HG03159 (cell line): ENCODE results near the gene CLHC1.
A peak's percentile ranks its signal among the peaks of the same experiment; 100 is the strongest.
"Not testable (repeated sequence)": the region's sequence is repeated elsewhere in the genome, so short reads cannot be mapped to it uniquely, and the experiment has no call there.

Source experiments
- ATAC-seq: cut with Tn5 transposase; IDR thresholded peaks from one replicate; pipeline ENCODE4 v1.9.1; 2021; ENCODE audit warnings: mild to moderate bottlenecking, moderate library complexity; ENCODE audit not compliant: unreplicated experiment

The CLHC1 gene

DNA sequence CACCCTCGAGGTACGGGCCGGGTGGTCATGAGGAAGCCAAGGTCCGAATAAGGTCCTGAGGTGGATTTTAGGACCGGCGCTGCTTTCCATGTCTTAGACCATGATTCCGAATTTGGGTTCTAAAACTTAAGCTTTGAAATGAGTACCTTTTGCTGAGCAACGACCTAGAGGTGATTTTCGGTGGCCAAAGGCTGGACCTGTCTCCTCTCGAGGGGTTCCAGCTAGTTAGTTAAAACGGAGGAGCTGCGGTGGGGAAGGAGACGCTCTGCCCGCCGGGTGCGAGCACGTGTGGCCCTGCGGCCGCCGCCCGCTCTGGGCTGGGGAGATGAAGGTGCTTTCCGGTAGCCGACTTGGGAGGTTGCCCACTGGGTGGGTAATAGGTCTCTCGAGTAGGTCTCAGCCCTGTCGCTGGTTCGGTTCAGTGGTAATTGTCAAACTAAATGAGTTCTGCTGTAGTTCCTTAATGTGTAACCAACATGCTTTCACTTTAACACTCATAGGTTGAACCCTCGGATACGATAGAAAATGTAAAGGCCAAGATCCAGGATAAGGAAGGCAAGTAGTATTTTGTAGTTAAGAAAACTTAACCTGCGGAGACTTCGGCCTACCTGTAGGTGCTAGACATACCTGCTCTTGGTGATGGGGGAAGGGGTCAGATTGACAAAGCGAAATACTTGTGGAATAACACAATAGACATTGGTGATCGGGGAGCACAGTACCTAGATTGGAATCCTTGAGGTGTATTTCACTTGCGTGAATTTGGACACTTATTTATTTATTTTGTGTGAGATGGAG, 967 bp upstream of the CLHC1 start:
- ATAC-seq: peak; percentile 37

- ATAC-seq: no peak
Observed at GRCh38 chr2:55231546-55232083, 478 bp downstream of the CLHC1 start.

GRCh38 chr2:55230551-55230950, 1.5 kb downstream of the CLHC1 start:
- ATAC-seq: no peak

DNA sequence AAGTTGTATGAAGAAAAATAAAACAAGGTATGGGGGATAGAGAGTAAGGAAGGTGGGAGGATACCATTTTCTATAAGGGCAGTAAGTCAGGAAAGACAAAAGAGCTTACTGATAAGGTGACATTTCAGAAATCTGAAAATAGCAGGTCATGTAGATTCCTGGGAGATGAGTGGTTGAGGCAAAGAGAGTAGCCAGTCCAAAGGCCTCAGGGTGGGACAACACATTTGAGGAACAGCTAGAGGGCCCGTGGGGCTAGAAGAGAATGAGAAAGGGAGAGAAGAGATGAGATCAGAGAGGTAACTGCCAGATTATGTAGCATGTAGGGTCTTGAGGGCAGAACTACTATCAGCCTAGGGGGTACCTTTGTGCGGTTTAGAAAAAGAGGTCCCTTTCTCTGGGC, 2.9 kb downstream of the CLHC1 start:
- ATAC-seq: no peak

DNA sequence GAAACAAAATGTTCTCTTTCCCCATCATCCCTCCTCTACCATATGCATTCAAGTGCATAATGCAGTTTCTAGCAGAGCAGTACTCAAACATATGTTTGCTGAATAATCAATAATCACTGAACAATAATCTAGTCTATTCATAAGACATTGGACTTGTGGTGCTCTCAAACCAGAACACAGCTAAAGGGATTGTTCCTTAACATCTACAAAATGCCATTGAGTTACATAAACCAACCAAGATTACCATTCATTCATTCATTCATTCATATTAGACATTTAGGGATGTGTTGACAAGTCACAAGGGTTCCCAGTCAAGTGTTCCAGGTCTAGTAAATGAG, 3.9 kb downstream of the CLHC1 start:
- ATAC-seq: no peak

DNA sequence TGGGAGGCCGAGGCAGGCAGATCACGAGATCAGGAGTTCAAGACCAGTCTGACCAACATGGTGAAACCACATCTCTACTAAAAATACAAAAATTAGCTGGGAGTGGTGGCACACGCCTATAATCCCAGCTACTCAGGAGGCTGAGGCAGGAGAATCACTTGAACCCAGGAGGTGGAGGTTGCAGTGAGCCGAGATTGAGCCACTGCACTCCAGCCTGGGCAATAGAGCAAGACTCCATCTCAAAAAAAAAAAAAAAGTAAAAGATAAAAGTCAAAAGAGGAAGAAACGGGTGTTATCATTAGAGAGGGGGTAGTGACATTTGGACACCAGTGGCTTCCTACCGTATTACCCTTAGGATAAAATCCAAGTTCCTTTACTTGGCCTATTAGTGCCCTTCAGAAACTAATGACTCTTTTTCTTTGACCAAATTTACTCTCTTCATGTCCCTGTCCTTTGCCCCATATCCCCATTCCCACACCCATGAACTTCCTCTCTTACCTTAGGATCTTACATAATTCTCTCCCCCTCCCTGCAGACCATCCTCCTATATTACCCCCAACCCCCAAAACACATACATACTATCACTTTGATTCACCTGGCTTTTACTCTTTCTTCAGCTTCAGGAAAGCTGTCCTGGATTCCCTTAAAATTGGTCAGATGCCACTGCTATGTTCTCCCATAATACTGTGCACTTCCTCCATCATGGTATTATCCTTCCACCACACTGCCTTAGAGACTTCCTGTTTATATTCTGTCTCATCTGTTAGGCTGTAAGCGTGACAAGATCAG, 4.5 kb downstream of the CLHC1 start:
- not testable (repeated sequence) for ATAC-seq

- no peak for ATAC-seq
Observed at GRCh38 chr2:55225481-55226020, 6.5 kb downstream of the CLHC1 start.

DNA sequence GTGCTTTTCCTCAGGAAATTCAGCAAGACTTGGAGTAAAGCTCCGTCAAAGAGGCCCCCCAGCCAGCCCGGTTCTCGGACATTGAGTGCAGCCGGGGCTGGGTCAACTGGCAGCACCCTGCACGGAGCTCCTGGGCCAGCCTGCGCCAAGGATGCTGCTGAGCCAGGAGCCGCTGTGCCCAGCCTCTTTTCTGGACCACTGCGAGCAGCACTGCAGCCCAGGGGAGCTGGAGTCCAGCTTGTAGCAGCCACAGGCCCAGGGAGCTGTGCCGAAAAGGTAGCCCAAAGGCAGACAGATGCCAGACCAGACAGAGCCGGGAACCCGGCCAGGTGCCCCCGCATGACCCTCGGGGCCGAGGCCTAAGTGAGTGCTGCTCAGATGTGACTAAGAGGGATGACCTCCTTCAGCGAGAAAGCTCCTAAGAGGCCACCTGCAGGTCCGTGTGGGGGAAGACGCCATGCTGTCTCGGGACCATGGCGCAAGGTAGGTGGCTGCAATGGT, 7.3 kb downstream of the CLHC1 start:
- no peak for ATAC-seq

GRCh38 chr2:55223958-55224760, 7.9 kb downstream of the CLHC1 start:
- ATAC-seq: no peak

GRCh38 chr2:55213822-55214221, 18.3 kb downstream of the CLHC1 start:
- ATAC-seq: no peak

DNA sequence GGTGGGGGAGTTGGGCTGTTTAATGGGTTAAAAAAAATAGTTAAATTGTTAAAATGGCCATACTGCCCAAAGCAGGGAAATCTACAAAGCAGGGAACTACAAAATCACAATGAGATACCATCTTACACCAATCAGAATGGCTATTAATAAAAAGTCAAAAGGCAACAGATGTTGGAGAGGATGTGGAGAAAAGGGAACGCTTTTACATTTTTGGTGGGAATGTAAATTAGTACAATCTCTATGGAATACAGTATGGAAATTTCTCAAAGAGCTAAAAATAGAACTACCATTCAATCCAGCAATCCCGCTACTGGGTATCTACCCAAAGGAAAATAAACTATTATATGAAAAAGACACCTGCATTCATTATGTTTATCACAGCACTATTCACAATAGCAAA, 27.1 kb downstream of the CLHC1 start:
- ATAC-seq: no peak

DNA sequence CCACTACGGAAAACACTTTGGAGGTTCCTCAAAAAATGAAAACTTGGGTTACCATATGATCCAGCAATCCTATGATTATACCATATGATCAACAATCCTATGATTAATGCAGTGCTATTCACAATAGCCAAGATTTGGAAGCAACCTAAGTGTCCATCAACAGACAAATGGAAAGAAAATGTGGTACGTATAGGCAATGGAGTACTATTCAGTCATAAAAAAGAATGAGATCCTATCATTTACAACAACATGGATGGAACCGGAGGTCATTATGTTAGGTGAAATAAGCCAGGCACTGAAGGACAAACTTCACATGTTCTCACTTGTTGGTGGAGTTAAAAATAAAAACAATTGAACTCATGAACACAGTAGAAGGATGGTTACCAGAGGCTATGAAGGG, 27.6 kb downstream of the CLHC1 start:
- ATAC-seq: no peak

DNA sequence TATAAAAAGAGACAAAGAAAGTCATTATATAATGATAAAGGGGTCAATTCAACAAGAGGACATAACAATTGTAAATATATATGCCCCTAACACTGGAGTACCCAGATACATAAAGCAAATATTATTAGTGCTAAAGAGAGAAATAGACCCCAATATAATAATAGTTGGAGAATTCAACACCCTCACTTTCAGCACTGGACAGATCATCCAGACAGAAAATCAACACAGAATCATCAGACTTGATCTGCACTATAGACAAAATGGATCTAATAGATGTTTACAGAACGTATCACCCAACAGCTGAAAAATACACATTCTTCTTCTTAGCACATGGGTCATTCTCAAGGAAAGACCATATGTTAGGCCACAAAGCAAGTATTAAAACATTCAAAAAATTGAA, 31.7 kb downstream of the CLHC1 start:
- no peak for ATAC-seq

GRCh38 chr2:55196526-55196925, 35.6 kb downstream of the CLHC1 start:
- no peak for ATAC-seq

DNA sequence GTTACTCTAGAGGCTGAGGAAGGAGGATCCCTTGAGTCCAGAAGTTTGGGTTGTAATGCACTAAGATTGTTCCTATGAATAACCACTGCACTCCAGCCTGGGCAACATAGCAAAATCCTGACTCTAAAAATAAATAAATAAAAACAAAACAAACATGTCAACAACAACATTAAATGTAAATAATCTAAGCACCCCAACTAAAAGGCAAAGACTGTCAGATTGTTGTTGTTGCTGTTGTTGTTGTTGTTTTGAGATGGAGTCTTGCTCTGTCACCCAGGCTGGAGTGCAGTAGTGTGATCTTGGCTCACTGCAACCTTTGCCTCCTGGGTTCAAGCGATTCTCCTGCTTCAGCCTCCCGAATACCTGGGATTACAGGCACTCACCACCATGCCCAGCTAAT, 40.2 kb downstream of the CLHC1 start:
- ATAC-seq: not testable (repeated sequence)

GRCh38 chr2:55186837-55187236, 45.3 kb downstream of the CLHC1 start:
- not testable (repeated sequence) for ATAC-seq

DNA sequence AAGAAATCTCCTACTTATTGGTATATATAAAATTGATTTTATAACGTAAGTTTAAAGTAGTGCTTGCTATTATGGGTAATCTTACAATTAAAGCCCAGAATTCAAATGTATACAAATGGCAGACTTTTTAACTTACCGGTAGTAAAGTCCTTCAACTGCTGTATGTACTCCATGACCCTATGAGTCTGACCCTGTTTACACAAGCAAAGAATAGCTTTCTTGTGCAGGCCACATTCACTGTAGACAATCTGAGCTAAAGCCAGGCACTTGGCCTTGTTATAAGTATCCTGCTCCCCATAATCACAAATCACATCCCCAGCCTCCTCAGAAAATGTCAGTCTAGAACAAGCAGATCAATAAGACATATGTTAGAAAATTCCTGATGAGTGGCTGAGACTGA, 51.7 kb downstream of the CLHC1 start:
- ATAC-seq: no peak

DNA sequence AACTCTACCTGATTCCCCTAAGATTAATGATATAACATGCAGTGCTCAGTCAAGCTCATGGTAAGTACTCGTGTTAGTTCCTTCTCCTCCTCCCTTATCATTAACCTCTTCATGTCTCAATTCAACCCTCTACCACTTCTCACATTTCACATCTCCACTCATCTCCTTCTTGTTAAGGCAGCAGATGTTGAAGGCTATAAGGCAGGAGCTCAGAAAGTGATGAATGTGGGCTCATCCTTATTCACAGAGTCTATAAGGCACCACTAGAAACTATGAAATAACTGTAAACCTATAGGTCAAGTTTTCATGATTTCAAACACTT, 56.0 kb downstream of the CLHC1 start:
- ATAC-seq: no peak

GRCh38 chr2:55175254-55176093, 56.6 kb downstream of the CLHC1 start:
- ATAC-seq: no peak

GRCh38 chr2:55173438-55174054, 58.5 kb downstream of the CLHC1 start:
- ATAC-seq: no peak
